Retina (tissue), 1 donor: Measurements from ENCODE around the gene THSD4.

Experiments
- DNase-seq: peaks from one replicate; pipeline ENCODE4 v3.0.0-alpha.2; 2016

The THSD4 gene

GRCh38 chr15:71807125-71807629 is 691.9 kb downstream of the THSD4 start:
- DNase-seq, result peak; percentile 80

DNA sequence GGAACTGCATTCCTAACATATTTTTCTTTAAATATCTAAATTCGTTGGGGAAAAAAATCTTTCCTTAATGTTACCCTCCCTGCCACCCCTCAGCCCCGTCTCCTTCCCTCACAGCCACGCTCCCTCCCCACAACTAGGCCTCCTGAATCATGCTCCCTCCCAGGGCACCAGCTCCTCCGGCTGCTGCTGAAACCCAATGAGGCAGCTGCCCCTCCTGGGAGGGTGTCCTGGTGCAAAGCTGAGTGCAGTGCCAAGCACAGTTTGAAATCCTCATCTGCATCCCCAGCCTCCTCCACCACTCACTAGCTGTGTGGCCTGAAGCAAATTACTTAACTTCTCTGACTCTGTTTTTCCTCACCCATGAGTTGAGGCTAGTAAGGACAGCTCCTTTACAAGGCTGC is 692.4 kb downstream of the THSD4 start:
- no peak for DNase-seq

- DNase-seq, result no peak
Measured at GRCh38 chr15:71808311-71809020, 693.2 kb downstream of the THSD4 start.

- DNase-seq, result no peak
Measured at GRCh38 chr15:71809346-71809745, 694.1 kb downstream of the THSD4 start.

- no peak for DNase-seq
Measured at GRCh38 chr15:71810256-71811035, 695.2 kb downstream of the THSD4 start, which contains the start of gene NR2E3. Gene NR2E3, plus strand, starts transcription at chr15:71810554. Its CDS starts 190 bp downstream, at chr15:71810744.

GRCh38 chr15:71811036-71811736 is 695.9 kb downstream of the THSD4 start:
- DNase-seq, result no peak

DNA sequence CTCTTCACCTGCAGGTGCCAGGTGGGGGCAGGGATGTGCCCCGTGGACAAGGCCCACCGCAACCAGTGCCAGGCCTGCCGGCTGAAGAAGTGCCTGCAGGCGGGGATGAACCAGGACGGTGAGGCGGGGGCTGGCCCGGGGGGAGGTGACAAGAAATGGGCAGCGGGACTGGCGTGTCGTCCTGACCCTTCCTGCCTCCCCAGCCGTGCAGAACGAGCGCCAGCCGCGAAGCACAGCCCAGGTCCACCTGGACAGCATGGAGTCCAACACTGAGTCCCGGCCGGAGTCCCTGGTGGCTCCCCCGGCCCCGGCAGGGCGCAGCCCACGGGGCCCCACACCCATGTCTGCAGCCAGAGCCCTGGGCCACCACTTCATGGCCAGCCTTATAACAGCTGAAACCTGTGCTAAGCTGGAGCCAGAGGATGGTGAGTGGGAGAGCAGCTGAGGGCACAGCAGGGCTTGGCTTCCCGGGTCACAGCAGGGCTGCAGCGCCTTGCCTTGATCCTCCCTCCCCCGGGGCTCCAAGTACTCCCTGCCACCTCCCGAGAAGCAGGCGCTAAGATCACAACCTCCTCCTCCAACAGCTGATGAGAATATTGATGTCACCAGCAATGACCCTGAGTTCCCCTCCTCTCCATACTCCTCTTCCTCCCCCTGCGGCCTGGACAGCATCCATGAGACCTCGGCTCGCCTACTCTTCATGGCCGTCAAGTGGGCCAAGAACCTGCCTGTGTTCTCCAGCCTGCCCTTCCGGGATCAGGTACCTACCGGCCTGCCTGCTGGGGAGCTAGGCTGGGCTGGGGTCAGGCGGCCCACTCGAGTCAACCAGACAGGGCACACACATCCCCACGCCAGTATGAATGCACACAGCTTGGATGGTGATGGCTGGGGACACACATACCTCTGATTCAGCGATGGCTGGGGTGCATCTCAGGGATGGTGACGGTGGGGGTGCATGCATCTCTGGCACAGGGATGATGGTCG is 696.8 kb downstream of the THSD4 start:
- DNase-seq, result no peak

DNA sequence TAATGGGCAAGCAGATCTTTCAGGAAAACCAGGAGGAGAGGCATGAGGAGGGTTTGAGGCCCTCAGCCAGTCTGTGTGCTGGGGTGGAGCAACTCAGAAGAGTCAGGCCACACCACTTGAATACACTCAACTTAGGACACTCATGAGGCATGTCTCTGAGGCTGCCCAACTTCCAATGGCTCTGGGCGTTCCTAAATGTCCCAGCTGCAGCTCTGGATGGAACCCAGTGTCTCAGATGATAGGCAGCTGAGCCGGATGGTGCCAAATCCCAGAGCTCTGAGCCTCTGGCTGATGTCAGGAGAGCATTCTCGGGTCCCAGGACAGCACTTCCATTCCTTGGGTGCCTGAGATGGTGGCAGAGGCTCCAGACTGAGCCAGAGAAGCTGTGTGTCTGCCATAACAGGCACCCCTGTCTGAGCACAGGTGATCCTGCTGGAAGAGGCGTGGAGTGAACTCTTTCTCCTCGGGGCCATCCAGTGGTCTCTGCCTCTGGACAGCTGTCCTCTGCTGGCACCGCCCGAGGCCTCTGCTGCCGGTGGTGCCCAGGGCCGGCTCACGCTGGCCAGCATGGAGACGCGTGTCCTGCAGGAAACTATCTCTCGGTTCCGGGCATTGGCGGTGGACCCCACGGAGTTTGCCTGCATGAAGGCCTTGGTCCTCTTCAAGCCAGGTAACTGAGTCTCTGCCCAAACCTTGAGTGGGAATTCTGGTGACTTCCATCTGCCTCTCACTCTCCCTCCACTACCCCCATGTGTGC is 697.9 kb downstream of the THSD4 start:
- DNase-seq, result no peak

GRCh38 chr15:71813723-71814470 is 698.6 kb downstream of the THSD4 start:
- no peak for DNase-seq

- DNase-seq, result no peak
Measured at GRCh38 chr15:71815301-71815700, 700.0 kb downstream of the THSD4 start.

DNA sequence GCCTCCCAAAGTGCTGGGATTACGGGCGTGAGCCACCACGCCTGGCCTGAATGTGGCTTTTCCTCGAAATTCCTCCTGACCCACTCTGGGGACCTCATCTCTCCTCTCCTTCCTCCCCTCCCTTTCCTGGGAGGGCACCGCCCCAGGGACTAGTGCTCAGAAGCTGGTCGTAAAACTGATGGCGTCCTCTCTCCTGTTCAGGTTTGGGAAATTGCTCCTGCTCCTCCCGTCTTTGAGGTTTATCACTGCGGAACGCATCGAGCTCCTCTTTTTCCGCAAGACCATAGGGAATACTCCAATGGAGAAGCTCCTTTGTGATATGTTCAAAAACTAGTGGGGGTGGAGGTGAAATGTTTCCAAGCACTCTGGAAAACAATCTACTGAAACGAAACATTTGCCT is 702.1 kb downstream of the THSD4 start:
- DNase-seq, result no peak

- no peak for DNase-seq
Measured at GRCh38 chr15:71820127-71820526, 704.9 kb downstream of the THSD4 start.

GRCh38 chr15:71821547-71822129 is 706.4 kb downstream of the THSD4 start:
- DNase-seq, result no peak

DNA sequence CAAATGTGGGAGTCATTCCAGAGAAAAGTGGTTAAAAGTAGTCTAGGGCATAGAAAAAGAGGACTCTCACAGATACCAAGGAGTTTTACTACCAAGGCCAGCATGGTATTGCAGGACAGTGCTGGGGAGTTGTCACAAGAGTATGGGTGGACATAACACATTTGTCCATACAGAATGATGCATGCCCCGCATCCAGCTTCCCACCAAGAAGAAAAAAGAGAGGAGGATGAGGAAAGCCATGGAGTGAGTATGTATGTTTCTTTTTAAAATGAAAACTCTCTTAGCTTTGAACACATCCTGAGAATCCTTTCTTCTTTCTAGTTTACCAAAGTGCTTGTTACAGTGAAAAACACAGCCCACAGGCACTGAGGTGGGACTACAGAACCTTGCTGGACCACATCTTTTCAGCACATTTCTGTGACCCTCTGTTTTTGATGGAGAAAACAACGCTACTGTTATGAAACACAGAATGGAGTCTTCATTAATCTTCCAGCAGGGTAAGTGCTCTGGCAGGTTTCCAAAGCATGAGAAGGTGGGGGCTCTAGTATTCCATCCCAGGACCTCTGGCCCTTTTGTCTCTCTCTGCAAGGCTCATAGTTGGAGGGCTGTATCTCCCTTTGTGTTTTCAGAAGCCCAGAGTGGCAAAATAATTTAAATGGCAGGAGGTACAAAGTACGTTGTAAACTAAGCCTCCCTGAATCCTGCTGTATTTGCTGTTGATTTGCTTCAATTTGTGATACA is 707.8 kb downstream of the THSD4 start:
- no peak for DNase-seq

GRCh38 chr15:71823801-71824200 is 708.5 kb downstream of the THSD4 start:
- DNase-seq, result no peak

DNA sequence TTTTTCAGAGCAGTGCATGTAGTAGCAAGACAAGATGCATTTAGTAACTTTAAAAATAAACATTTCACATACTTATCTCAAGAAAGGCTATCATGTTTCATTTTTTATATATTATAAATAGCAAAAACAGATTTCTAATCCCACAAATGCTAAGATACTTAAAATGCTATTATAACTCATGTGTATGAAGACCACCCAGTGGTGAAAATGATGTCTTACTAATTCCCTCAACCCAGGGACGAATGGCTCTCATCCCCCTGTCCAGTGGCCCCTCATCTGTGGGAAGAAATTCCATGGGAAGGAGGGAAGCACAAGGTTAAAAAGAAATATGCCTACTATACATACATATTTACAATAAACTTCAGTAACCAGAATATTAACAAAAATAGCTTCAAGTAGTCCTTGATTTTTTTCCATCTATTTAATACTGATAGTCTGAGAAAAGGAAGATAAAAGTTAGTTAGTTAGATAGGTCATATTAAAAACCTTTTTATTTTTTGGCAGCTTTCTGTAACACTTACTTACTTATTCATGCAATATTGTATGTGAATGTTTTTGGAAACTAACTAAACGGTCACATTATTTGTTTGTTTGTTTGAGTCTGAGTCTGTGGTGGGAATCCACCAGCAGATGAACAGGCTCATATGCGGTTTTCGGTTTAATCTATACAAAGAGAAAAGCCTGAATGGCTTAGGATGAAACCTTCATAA is 709.9 kb downstream of the THSD4 start:
- DNase-seq, result no peak

DNA sequence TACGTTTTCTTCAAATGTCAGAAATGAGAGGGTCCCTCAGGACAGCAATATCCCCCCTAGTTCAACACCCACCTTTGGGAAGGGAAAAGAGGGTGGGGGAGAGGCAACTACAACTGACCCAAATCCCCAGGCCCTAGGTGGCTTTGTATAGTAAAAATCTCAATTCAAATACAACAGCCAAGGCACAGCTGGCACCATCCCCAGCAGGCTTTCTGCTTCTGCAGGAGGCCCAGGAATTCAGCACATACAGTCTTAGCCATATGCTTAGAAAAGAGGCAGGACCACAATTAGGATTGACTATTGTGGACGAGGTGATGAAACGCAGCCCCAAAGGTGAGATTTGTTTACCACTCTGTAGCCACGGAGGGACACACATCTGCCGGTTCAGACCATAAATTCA is 710.9 kb downstream of the THSD4 start:
- DNase-seq, result no peak

DNA sequence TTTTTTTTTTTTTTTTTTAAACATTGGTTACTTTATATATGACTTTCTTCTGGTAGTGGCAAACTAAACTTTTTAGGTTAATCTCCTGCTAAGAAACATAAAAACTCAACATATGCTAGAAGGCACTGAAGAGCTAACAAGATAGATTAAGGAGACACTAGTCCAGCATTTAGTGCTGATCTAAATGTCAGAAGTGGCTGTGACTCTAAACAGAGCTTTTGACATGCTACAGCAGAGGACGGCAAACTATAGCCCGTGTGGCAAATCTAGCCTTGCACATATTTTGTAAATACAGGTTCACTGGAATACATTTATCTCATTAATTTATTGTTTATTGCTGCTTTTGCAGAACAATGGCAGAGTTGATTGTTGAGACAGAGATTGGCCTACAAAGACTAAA is 715.7 kb downstream of the THSD4 start:
- DNase-seq, result no peak
